Measurements from ENCODE around the gene ZBTB7A.

The ZBTB7A gene

GRCh38 chr19:4052114-4052992 lies 14.3 kb downstream of the ZBTB7A start:
- no peak for DNase-seq

GRCh38 chr19:4051175-4052101 lies 15.3 kb downstream of the ZBTB7A start:
- no peak for DNase-seq

GRCh38 chr19:4049432-4049831 lies 17.3 kb downstream of the ZBTB7A start:
- no peak for DNase-seq

- no peak for DNase-seq
Measured at GRCh38 chr19:4046946-4047683, 19.6 kb downstream of the ZBTB7A start.

- no peak for DNase-seq
Measured at GRCh38 chr19:4046362-4046691, 20.4 kb downstream of the ZBTB7A start.

DNA sequence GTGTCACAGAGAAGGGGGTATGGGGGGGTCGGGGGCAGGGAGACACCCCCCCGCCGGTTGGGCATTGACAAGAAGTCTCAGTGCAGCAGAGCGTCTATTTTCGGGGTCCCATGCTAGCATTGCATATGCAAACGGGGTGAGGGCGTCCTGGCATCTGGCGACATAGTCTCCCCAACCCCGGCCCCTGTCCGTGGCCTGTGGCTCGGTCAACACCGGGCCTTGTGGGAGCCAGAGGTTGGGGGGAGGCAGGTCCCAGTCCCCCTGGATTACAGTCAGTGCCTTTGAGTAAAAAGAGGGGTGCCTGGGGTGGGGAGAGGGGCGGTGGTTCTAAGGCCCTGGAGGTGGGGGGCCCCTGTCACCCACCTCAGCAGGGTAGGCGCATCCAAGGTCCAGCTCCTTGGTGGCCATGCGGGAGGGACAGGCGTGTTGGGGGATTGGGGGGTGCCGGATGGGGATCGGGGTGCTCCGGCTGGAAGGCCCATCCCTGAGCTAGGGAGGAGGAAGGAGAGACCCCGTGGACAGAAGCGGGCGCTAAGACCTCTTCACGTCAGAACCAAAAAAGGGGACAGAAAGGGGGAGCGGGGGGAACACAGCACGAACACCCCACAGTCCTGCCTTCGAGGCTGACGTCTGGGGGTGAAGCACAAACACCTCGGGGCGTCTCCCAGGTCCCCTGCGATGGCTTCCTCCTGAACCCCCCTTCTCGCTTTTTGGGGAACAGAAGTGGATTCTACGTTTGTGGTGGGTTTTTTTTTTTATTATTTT lies 20.9 kb downstream of the ZBTB7A start:
- no peak for DNase-seq

GRCh38 chr19:4044990-4045465 lies 21.7 kb downstream of the ZBTB7A start:
- DNase-seq: no peak

- no peak for DNase-seq
Measured at GRCh38 chr19:4043966-4044715, 22.6 kb downstream of the ZBTB7A start.

- no peak for DNase-seq
Measured at GRCh38 chr19:4043401-4043800, 23.3 kb downstream of the ZBTB7A start.

GRCh38 chr19:4042731-4043082 lies 24.0 kb downstream of the ZBTB7A start:
- no peak for DNase-seq

DNA sequence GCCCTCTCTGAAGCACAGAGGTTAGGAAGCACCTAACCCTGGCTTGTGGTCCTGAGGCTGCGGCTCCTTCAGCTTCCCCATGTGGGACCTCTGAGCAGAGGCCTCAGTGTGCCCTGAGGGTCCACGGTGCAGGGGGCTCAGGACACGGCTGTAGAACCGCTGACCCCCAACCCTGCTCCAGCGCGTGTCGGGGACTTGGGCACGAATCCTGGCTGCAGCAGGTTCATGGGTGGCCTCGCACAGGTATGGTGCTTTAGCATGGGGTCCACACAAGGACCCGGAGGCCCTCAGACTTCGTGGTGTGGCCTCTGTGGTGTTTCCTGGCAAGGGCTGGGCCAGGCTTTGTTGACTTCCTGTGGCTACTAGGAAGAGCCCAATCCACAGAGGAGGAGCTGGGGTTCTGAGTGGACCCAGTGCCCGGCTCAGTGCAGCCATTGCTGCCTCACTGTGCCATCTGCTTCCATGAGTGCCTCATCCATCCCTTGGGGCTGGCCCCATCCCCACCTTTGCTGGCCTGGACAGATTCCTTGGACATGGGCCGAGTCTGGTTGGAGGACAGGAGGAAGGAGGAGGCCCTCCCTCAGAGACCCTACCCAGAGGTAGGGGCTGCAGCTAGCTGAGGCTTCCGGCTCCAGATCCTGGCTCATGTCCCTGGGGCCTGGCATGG lies 24.5 kb downstream of the ZBTB7A start:
- no peak for DNase-seq

DNA sequence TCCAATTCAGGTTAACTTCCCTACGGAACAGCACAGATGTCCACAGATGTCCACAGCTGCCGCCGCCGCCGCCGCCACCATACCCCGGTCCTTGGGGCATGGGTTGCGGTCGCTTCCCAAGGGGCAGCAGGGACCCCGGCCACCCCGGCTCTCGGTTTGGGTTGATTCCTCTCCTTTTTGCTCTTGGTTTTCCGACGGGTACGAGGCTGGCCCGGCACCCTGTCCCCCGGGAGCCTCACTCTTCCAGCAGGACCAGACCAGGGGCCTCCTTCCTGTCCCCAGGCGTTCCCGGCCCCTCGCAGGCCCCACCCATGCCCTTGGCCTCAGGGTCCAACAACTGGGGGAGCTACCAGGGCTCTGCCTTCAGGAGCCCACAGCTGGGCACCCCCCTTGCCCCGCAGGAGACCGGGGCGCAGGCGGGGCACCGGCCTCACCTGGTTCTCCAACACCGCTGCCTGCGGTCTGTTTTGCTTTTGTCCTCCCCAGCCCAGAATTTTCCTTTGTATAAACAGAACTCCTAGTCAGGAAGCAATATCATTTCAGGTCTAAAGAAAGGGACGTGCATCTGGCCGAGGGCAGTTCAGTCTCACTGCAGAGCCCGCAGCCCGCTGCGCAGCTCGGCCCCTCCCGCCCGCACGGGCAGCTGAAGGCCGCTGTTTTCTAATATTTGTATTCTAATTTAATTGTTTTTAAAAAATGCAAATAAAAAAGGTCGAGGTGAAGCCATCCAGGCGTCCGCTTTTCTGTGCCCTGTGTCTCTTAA lies 27.9 kb downstream of the ZBTB7A start:
- no peak for DNase-seq

GRCh38 chr19:4038057-4038456 lies 28.6 kb downstream of the ZBTB7A start:
- no peak for DNase-seq

DNA sequence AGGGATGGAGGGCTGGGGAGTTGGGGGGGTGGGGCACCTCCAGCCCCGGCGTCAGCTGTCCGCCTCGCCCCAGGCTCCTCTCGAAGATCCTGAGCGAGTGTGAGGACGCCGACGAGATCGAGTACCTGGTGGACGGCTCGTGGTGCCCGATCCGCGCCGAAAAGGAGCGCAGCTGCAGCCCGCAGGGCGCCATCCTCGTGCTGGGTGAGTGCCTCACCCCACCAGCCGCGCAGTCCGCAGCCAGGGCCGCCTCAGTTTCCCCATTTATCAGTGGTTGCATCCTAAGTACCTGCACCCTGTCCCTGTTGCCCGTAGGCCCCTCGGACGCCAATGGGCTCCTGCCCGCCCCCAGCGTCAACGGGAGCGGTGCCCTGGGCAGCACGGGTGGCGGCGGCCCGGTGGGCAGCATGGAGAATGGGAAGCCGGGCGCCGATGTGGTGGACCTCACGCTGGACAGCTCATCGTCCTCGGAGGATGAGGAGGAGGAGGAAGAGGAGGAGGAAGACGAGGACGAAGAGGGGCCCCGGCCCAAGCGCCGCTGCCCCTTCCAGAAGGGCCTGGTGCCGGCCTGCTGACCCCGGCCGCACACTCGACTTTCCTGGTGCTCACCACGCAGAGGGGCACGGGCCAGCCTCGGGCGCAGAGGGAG lies 29.3 kb downstream of the ZBTB7A start:
- DNase-seq: no peak

DNA sequence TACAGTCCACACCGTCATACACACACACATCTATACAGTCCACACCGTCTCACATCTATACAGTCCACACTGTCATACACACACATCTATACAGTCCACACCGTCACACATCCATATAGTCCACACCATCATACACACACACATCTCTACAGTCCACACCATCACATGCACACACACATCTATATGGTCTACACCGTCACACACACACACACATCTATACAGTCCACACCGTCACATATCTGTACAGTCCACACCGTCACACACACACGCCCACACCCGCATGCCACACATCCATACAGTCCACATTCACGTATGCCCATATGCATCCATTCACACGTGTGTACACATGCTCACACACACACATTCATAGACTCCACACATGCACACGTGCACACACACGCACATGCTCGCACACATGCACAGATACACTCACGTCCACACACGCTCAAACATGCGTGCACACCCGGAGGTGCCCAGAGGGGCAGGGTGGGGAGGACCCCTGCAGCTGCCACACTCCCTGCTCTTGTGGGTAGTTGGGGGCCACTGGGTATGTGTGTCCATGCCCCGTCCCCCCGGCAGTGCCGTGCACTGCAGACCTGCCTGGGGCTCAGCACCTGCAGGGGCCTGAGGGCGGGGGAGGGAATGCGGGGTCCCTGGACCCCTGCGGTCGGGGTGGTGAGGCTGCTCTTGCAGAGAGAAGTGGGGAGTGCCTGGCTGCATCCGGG lies 30.0 kb downstream of the ZBTB7A start:
- no peak for DNase-seq

GRCh38 chr19:4035582-4035981 lies 31.1 kb downstream of the ZBTB7A start:
- DNase-seq: no peak

- no peak for DNase-seq
Measured at GRCh38 chr19:4035018-4035566, 31.6 kb downstream of the ZBTB7A start.

All from NCI-H1930 (cell line).